ENCODE measurements around the gene OSR1.

The OSR1 gene

DNA sequence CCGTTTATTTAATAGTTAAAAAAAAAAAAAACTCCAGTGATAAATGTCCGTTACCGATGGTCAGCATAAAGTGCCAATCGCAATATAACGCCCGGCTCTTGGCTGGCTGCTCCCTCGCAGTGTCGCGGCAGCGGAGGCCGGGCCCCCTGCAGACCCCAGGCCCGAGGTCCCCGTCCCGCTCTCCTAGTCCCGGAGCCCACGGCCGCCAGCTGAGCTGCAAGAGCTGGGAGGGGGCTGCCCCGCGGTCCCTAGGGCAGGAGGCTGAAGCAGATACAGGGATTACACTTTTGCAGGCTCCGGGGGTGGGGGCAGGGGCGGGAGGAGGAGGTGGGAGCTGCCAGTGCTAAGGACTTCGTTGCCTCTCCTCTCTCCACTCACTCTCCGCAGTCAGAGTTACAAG is 6.9 kb downstream of the OSR1 start (continued):
- TF ChIP-seq ZNF626 (tag by site-specific recombination; IDR thresholded peaks at IDR 0.05) (no peak), ZNF776 (tag by site-specific recombination; IDR thresholded peaks at IDR 0.05; ENCODE audit: borderline replicate concordance) (no peak), HOXA7 (CRISPR knock-in tag; IDR thresholded peaks at IDR 0.05; ENCODE audit: borderline replicate concordance) (no peak)

DNA sequence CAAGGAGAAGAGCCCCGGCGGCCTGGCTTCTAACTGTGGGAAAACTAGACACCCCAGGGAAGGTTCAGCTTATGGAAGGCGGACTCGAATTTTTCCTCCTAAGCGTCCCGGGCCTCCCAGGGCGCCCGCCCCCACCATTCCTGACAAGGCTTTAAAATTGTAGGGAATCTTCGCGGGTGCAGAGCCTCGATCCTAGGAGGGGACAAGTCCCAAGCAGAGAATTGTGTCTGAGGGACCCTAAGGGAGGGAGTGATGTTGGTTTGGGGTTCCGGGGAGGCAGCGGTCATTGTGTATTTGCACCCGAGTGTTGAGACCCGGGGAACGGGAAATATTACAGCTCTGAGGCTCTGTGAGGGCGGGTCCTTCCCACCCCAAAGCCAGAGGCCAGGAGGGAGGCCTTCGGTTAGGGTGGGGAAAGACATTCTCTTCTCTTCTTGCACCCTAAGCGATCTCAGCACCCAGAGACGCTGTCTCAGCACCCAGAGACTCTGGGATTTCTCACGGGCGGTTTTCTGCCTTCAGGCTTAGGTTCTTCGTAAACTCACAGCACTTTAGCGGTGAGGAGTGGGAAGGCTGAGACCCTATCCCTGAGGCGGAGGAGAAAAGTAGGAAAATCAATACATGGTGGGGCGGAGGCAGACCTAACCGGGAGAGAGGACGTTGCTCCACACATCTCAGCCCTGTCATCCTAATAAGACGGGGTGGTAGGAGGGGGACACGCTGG is 7.6 kb downstream of the OSR1 start:
- no peak overlapping the region for H3K27ac ChIP-seq (ENCODE audit: extremely low read depth, low read depth, low read length)
- H3K4me3 ChIP-seq (ENCODE audit: low read depth, low read length) = no peak overlapping the region
- TF ChIP-seq, protein P1, sequence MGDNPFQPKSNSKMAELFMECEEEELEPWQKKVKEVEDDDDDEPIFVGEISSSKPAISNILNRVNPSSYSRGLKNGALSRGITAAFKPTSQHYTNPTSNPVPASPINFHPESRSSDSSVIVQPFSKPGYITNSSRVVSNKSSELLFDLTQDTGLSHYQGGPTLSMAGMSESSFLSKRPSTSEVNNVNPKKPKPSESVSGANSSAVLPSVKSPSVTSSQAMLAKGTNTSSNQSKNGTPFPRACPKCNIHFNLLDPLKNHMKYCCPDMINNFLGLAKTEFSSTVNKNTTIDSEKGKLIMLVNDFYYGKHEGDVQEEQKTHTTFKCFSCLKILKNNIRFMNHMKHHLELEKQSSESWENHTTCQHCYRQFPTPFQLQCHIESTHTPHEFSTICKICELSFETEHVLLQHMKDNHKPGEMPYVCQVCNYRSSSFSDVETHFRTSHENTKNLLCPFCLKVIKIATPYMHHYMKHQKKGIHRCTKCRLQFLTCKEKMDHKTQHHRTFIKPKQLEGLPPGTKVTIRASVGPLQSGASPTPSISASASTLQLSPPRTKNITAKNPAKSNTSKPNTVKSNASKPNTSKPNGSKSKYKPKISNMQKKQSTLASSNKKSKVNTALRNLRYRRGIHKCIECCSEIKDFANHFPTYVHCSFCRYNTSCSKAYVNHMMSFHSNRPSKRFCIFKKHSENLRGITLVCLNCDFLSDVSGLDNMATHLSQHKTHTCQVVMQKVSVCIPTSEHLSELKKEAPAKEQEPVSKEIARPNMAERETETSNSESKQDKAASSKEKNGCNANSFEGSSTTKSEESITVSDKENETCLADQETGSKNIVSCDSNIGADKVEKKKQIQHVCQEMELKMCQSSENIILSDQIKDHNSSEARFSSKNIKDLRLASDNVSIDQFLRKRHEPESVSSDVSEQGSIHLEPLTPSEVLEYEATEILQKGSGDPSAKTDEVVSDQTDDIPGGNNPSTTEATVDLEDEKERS (tag by site-specific recombination; IDR thresholded peaks at IDR 0.05) = no peak
- no peak for TF ChIP-seq SP7 (tag by site-specific recombination; IDR thresholded peaks at IDR 0.05)
- no peak for TF ChIP-seq HOXD13 (CRISPR knock-in tag; IDR thresholded peaks at IDR 0.05; ENCODE audit: borderline replicate concordance)
- no peak for TF ChIP-seq ZNF530 (tag by site-specific recombination; IDR thresholded peaks at IDR 0.05; ENCODE audit: low read depth)
- no peak for TF ChIP-seq HIC1 (tag by site-specific recombination; IDR thresholded peaks at IDR 0.05)
- TF ChIP-seq ZNF549 (tag by site-specific recombination; IDR thresholded peaks at IDR 0.05) = no peak
- no peak for TF ChIP-seq ZNF623 (tag by site-specific recombination; IDR thresholded peaks at IDR 0.05)
- no peak for TF ChIP-seq ZNF394 (tag by site-specific recombination; IDR thresholded peaks at IDR 0.05; ENCODE audit: borderline replicate concordance)
- no peak for TF ChIP-seq ZSCAN18 (tag by site-specific recombination; IDR thresholded peaks at IDR 0.05)
- no peak for TF ChIP-seq EGR2 (tag by site-specific recombination; IDR thresholded peaks at IDR 0.05; ENCODE audit: low read depth)
- no peak for TF ChIP-seq ZNF266 (tag by site-specific recombination; IDR thresholded peaks at IDR 0.05; ENCODE audit: low read depth)
- TF ChIP-seq ZNF211 (tag by site-specific recombination; IDR thresholded peaks at IDR 0.05; ENCODE audit: low read depth) = no peak
- no peak for TF ChIP-seq BCL11A (tag by site-specific recombination; IDR thresholded peaks at IDR 0.05; ENCODE audit: low read depth)
- no peak for TF ChIP-seq ZSCAN30 (tag by site-specific recombination; IDR thresholded peaks at IDR 0.05)
- TF ChIP-seq, protein P2, sequence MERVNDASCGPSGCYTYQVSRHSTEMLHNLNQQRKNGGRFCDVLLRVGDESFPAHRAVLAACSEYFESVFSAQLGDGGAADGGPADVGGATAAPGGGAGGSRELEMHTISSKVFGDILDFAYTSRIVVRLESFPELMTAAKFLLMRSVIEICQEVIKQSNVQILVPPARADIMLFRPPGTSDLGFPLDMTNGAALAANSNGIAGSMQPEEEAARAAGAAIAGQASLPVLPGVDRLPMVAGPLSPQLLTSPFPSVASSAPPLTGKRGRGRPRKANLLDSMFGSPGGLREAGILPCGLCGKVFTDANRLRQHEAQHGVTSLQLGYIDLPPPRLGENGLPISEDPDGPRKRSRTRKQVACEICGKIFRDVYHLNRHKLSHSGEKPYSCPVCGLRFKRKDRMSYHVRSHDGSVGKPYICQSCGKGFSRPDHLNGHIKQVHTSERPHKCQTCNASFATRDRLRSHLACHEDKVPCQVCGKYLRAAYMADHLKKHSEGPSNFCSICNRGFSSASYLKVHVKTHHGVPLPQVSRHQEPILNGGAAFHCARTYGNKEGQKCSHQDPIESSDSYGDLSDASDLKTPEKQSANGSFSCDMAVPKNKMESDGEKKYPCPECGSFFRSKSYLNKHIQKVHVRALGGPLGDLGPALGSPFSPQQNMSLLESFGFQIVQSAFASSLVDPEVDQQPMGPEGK (tag by site-specific recombination; IDR thresholded peaks at IDR 0.05) = no peak
- TF ChIP-seq ZNF133 (tag by site-specific recombination; IDR thresholded peaks at IDR 0.05) = no peak
- no peak for TF ChIP-seq ZNF146 (tag by site-specific recombination; IDR thresholded peaks at IDR 0.05)
- CTCF ChIA-PET = interaction anchor here (0.7 to 1.0 kb wide), 2 partner anchors 9 to 50 kb away, joined by 3 read pairs; no protein-coding TSS in a partner anchor
- H3K4me1 ChIP-seq (ENCODE audit: control insufficient read depth, insufficient read depth, low read length) = no peaks in the 10 kb centered on the region
- no peaks in the 10 kb centered on the region for H3K36me3 ChIP-seq (ENCODE audit: control insufficient read depth in 2 of 2, insufficient read depth in 1 of 2, low read length in 2 of 2)
- POLR2A ChIA-PET = no interaction called here
- H3K9me3 ChIP-seq (ENCODE audit: control insufficient read depth, insufficient read depth, low read depth, low read length) = no peaks in the 10 kb centered on the region
